Measurements from ENCODE around the gene USP22. TPM values are rescaled to one million over a fixed set of nuclear protein-coding genes. Genes with fewer than 3 reads are reported as not detected.

The USP22 gene
- 149 and 181 TPM in 2 replicates for total RNA-seq

DNA sequence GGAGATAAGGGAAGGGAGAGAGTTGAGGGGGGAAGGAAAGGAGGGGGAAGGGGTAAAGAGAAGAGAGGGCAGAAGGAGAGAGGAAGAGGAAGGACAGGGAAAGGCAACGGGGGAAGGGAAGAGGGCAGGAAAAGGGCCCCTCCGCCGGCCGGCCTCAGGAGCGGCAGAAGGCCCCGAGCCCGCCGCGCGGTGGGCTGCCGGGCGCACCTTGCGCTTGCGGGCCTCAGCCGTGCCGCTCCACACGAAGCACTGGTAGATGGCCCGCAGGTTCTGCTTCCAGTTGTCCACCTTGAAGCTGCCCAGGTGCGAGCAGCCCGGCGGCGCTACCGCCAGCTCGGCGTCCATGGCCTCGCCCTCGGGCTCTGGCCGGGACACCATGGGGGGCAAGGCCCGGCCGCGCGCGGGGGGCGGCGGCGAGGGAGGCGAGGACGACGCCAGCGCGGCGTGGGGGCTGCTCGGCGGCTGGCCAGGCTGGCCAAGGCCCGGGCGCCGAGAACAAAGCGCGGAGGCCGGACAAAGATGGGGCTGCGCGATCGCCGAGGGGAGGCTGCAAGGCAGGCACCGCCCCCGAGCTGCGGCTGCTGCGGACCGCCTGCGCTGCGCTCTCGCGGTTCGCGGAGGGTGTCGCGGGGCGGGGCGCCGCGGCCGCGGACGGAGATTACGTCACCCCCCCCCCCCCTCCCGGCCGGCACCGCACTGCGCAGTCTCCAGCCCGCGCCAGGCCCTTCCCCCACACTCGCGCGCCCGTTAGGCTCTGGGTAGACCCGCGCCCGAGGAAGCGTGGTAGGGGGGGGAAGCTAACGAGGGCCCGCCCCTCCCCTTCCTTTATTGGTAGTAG is at the start of gene USP22:
Gene USP22 (minus strand): TSS at position 554 of the 838 bp plus-strand sequence. CDS start 176 bp downstream, at position 378.

Other genes with a start within 250 kb of the USP22 start
- 15.2 and 17.0 TPM in 2 replicates for gene DHRS7B, start 84.0 kb upstream of the USP22 start, total RNA-seq
- gene TMEM11, start 171.2 kb upstream of the USP22 start, total RNA-seq, result 25.7 and 39.5 TPM in 2 replicates
- 2.9 and 3.0 TPM in 2 replicates for gene NATD1, start 210.4 kb upstream of the USP22 start, total RNA-seq
- gene MAP2K3, start 241.7 kb upstream of the USP22 start, total RNA-seq, result 10.8 and 12.1 TPM in 2 replicates